IMR-90 (cell line): ENCODE data around the gene SGK1. TPM values are rescaled to one million over a fixed set of nuclear protein-coding genes. Genes with fewer than 3 reads are reported as not detected.

Experiments used
- ATAC-seq: fragments of 200-7000 bp; cut with Tn5 transposase; 2 replicates; pipeline ENCODE4 v1.9.1; 2020; ENCODE audit warnings: low read depth, mild to moderate bottlenecking, moderate library complexity
- BruUV-seq: library from RNA; stranded (reverse); fragments of 400-500 nt; replicated peaks from 2 replicates; lab custom pipeline; 2021; lab: Mats Ljungman, UMichigan
- CTCF ChIA-PET: fragments of 300-600 bp; formaldehyde crosslinking; extraction: SDS; loops from one replicate; lab custom pipeline; 2021; ENCODE audit warnings: antibody characterized with exemption; lab: Yijun Ruan, JAX
- POLR2A ChIA-PET: fragments of 300-600 bp; sonication (Branson Sonifier 250); formaldehyde crosslinking; loops from one replicate; lab custom pipeline; 2022; ENCODE audit warnings: antibody characterized with exemption; ENCODE audit not compliant: unreplicated experiment; lab: Charles Lee
- DNase-seq: peaks from one replicate; pipeline ENCODE4 v3.0.0; 2013
- H2AFZ ChIP-seq: replicated peaks from 2 replicates; pipeline ENCODE3; 2013; ENCODE audit warnings: low read length, mild to moderate bottlenecking; ENCODE audit not compliant: poor library complexity
- H2AK5ac ChIP-seq: 2 replicates; pipeline ENCODE4 v1.6.1; 2013; ENCODE audit warnings: low read depth, low read length, inconsistent platforms
- H2AK9ac ChIP-seq: replicated peaks from 2 replicates; pipeline ENCODE3; 2013; ENCODE audit warnings: mild to moderate bottlenecking, low read depth, low read length, moderate library complexity; ENCODE audit not compliant: poor library complexity
- H2BK120ac ChIP-seq: 2 replicates; pipeline ENCODE4 v1.6.1; 2013; ENCODE audit warnings: low read depth, low read length, inconsistent platforms
- H2BK15ac ChIP-seq: 3 replicates; pipeline ENCODE4 v1.6.1; 2013; ENCODE audit warnings: low read depth, low read length, inconsistent platforms
- H2BK20ac ChIP-seq: 2 replicates; pipeline ENCODE4 v1.6.1; 2013; ENCODE audit warnings: low read depth, mild to moderate bottlenecking, inconsistent platforms, low read length, moderate library complexity
- H2BK5ac ChIP-seq: 2 replicates; pipeline ENCODE4 v1.6.1; 2013; ENCODE audit warnings: mild to moderate bottlenecking, low read depth, low read length, inconsistent platforms; ENCODE audit not compliant: poor library complexity, severe bottlenecking
- H3K14ac ChIP-seq: replicated peaks from 2 replicates; pipeline ENCODE4 v1.6.1; 2013; ENCODE audit warnings: low read depth, low read length, inconsistent platforms
- H3K18ac ChIP-seq: 2 replicates; pipeline ENCODE4 v1.6.1; 2013; ENCODE audit warnings: low read depth, low read length, control low read depth
- H3K23ac ChIP-seq: 2 replicates; pipeline ENCODE4 v1.6.1; 2013; ENCODE audit warnings: low read depth, low read length, inconsistent platforms
- H3K27ac ChIP-seq: 2 replicates; pipeline ENCODE4 v1.5.1; 2013; ENCODE audit warnings: mild to moderate bottlenecking, control low read depth, low read length; ENCODE audit not compliant: insufficient read depth
- H3K27me3 ChIP-seq: 2 replicates; pipeline ENCODE4 v1.6.1; 2013; ENCODE audit warnings: low read length; ENCODE audit not compliant: control insufficient read depth, insufficient read depth
- H3K36me3 ChIP-seq: 2 replicates; pipeline ENCODE4 v1.6.1; 2013; ENCODE audit warnings: low read length, mixed read lengths; ENCODE audit not compliant: control insufficient read depth, insufficient read depth
- H3K4ac ChIP-seq: 2 replicates; pipeline ENCODE4 v1.6.1; 2013; ENCODE audit warnings: low read depth, low read length, inconsistent platforms
- H3K4me1 ChIP-seq: 2 replicates; pipeline ENCODE4 v1.6.1; 2013; ENCODE audit warnings: low read length, mixed read lengths; ENCODE audit not compliant: control insufficient read depth, insufficient read depth
- H3K4me2 ChIP-seq: 2 replicates; pipeline ENCODE4 v1.6.1; 2013; ENCODE audit warnings: low read depth, mild to moderate bottlenecking, control low read depth, low read length, moderate library complexity
- H3K4me3 ChIP-seq: 2 replicates; pipeline ENCODE4 v1.5.1; 2013; ENCODE audit warnings: low read depth, mild to moderate bottlenecking, control low read depth, low read length, moderate library complexity; ENCODE audit not compliant: insufficient read depth
- H3K56ac ChIP-seq: 2 replicates; pipeline ENCODE4 v1.6.1; 2013; ENCODE audit warnings: low read length, inconsistent platforms; ENCODE audit not compliant: insufficient read depth; ENCODE audit errors: extremely low read depth
- H3K79me1 ChIP-seq, 2 experiments: 2 replicates each; pipeline ENCODE4 v1.6.1; 2013; ENCODE audit warnings: low read length in 2 of 2, inconsistent platforms in 1 of 2, low read depth in 1 of 2
- H3K9ac ChIP-seq: 2 replicates; pipeline ENCODE4 v1.6.1; 2013; ENCODE audit warnings: low read depth, low read length, control low read depth
- H3K9me1 ChIP-seq: 2 replicates; pipeline ENCODE4 v1.6.1; 2013; ENCODE audit warnings: low read length, inconsistent platforms; ENCODE audit not compliant: insufficient read depth
- H3K9me3 ChIP-seq: 2 replicates; pipeline ENCODE4 v1.6.1; 2013; ENCODE audit warnings: low read length; ENCODE audit not compliant: control insufficient read depth, insufficient read depth
- H4K20me1 ChIP-seq: 2 replicates; pipeline ENCODE4 v1.6.1; 2013; ENCODE audit warnings: low read length, inconsistent platforms; ENCODE audit not compliant: insufficient read depth
- H4K5ac ChIP-seq: 2 replicates; pipeline ENCODE4 v1.6.1; 2013; ENCODE audit warnings: mild to moderate bottlenecking, low read depth, low read length, control low read depth
- H4K8ac ChIP-seq, 2 experiments: 2 replicates each; pipeline ENCODE4 v1.6.1; 2013; ENCODE audit warnings: low read depth in 2 of 2, low read length in 2 of 2, control low read depth in 1 of 2, inconsistent platforms in 1 of 2
- H4K91ac ChIP-seq: 2 replicates; pipeline ENCODE4 v1.6.1; 2013; ENCODE audit warnings: low read depth, low read length, inconsistent platforms; ENCODE audit not compliant: insufficient read depth
- POLR2A ChIP-seq: IDR thresholded peaks from 2 replicates; pipeline ENCODE4 v1.6.1; 2012; ENCODE audit warnings: mild to moderate bottlenecking, low read depth, low read length
- SMC3 ChIP-seq: fragments of 150-350 bp; IDR thresholded peaks from 2 replicates; pipeline ENCODE4 v1.6.1; 2016; ENCODE audit warnings: low read depth, mild to moderate bottlenecking, antibody characterized with exemption, low read length, moderate library complexity
- WGBS, 2 experiments: methylation state at CpG; one replicate each; pipeline versions ENCODE4 v1.1.5 to v1.1.7; 2013; ENCODE audit warnings: missing lambda C conversion rate in 2 of 2; ENCODE audit not compliant: insufficient read length in 1 of 2; ENCODE audit errors: extremely low coverage in 2 of 2; 5-methylcytosine and 5-hydroxymethylcytosine counted together
- dilution Hi-C: fragments of 300-500 bp; cut with HindIII; formaldehyde crosslinking; loops from one replicate; pipeline ENCODE4 v1.14.3; 2018; ENCODE audit warnings: low sequenced_read_pairs; ENCODE audit not compliant: unreplicated experiment
- in situ Hi-C: fragments of 300-500 bp; cut with MboI; formaldehyde crosslinking; loops from 3 replicates; pipeline ENCODE4 v1.14.3; 2019; ENCODE audit warnings: low sequenced_read_pairs, inconsistent platforms, mixed read lengths
- intact Hi-C: fragments of 100-400 bp; cut with micrococcal nuclease; formaldehyde crosslinking; loops from 2 replicates; pipeline ENCODE4 v1.10.0; 2022
- polyA plus RNA-seq, 3 experiments: library from polyadenylated mRNA; depleted of rRNA; stranded (reverse); fragments of >200 nt; gene quantifications; 2 replicates each; pipeline ENCODE4 v1.2.3, GENCODE V29; 2012; ENCODE audit warnings: low replicate concordance in 1 of 3
- total RNA-seq: library from RNA; depleted of rRNA; stranded (reverse); fragments of >200 nt; gene quantifications from 2 replicates; pipeline ENCODE4 v1.2.3, GENCODE V29; 2012

The SGK1 gene
- total and polyA plus RNA-seq, 2 of the 4 experiments (the other 2 are of a cell fraction), result 121 to 255 TPM

GRCh38 chr6:134172706-134173365 lies 145.1 kb downstream of the SGK1 start:
- H3K9me1 ChIP-seq, result peaks cover 16% of the 10 kb centered on the region
- H3K27me3 ChIP-seq, result no peaks in the 10 kb centered on the region
- H4K20me1 ChIP-seq, result peaks cover 60% of the 10 kb centered on the region
- H2AFZ ChIP-seq, result no peak overlapping the region
- H3K9ac ChIP-seq, result peak overlapping the region; percentile 93
- H3K36me3 ChIP-seq, result peaks cover 54% of the 10 kb centered on the region
- no peak overlapping the region for H3K4ac ChIP-seq
- H3K14ac ChIP-seq, result peak overlapping the region; percentile 83
- peak overlapping the region; percentile 43 for H2BK5ac ChIP-seq
- peaks cover 11% of the 10 kb centered on the region for H3K4me1 ChIP-seq
- TF ChIP-seq SMC3 (no peak), POLR2A (peak; percentile 31; the same call in 1 of the 2 replicates)
- no peak overlapping the region for H3K18ac ChIP-seq
- DNase-seq, result peak; percentile 12
- ChIA-PET CTCF (no interaction called here), POLR2A (no interaction called here)
- peaks cover 14 to 51% of the 10 kb centered on the region in 2 experiments for H3K79me1 ChIP-seq
- H3K4me3 ChIP-seq, result peak overlapping the region; percentile 62
- dilution Hi-C loops (no loop called here), intact Hi-C loops (no loop called here), in situ Hi-C loops (loop anchor here (5.0 to 10.0 kb wide), 2 partner anchors 242 to 469 kb away; no protein-coding TSS in a partner anchor)
- no peak overlapping the region for H4K8ac ChIP-seq
- no peak overlapping the region for H2BK15ac ChIP-seq
- no peak for ATAC-seq
- no peak overlapping the region for H2AK5ac ChIP-seq
- no peak overlapping the region for H2BK120ac ChIP-seq
- H2BK20ac ChIP-seq, result no peak overlapping the region
- H2AK9ac ChIP-seq, result no peak overlapping the region
- H3K23ac ChIP-seq, result peak overlapping the region; percentile 83
- 80% methylated on average over 1 of the region's 7 CpGs; no CpG with 5 or more reads in 1 of the 2 experiments for WGBS, 2 experiments
- no TSS peak for BruUV-seq
- no peak overlapping the region; the same call in 1 of the 2 replicates for H3K56ac ChIP-seq
- H4K5ac ChIP-seq, result no peak overlapping the region
- no peaks in the 10 kb centered on the region for H3K9me3 ChIP-seq
- H4K91ac ChIP-seq, result no peak overlapping the region
- H3K27ac ChIP-seq, result peak overlapping the region; percentile 46
- peak overlapping the region; percentile 99 for H3K4me2 ChIP-seq
